ENCODE results near the gene LRG1.

DNA sequence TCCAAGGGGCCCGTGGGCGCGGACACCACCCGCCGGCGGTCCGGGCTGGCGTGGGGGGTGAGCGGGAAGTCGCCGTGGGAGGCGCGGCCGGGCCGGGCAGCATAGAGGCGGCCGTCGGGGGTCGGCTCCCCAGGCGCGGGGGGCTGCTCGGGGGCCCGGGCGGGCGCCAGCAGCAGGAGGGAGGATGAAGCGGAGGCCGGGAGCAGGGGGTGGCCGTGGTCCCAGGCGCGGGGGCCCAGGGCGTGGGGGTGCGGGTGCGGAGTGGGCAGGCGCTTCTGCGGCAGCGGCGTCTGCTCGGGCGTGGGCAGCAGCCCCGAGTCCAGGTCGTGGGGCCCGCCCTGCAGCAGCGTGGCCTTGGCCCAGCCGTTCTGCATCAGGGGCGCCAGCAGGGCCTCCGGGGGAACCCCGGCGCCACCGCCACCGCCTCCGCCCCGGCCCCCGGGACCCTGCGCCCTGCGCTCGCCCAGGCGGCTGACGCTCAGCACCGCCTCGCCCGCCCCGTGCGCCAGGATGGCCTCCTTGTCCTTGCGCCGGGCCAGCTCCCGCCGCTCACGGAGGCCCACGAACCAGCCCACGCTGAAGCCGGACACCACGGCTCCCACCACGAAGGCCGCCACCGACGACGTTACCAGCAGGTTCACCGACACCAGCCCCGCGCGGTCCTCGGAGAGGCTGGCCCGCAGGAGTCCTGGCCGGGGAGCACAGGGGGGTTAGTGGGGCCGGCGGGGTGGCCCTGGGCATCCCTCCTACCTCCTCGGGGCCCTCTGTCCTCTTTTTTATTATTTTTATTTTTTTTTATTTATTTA, 4.2 kb upstream of the LRG1 start:
- TF ChIP-seq TAF1 (CRISPR knock-in tag; IDR thresholded peaks at IDR 0.05) = no peak
- no peak for TF ChIP-seq MAZ (IDR thresholded peaks at IDR 0.05; ENCODE audit: borderline replicate concordance, low read depth, low read length)
- TF ChIP-seq MAZ (CRISPR knock-in tag; IDR thresholded peaks at IDR 0.05; ENCODE audit: low read depth) = no peak
- TF ChIP-seq MED8 (CRISPR knock-in tag; IDR thresholded peaks at IDR 0.05; ENCODE audit: insufficient replicate concordance) = no peak
